Bronchial epithelial cell (primary cell): Measurements from ENCODE around the gene FADS2. TPM values are rescaled to one million over a fixed set of nuclear protein-coding genes. Genes with fewer than 3 reads are reported as not detected.

Source experiments
- DNase-seq: peaks from one replicate; pipeline ENCODE4 v3.0.0-alpha.2; 2010; ENCODE audit warnings: low read depth
- FAIRE-seq: peaks from 2 replicates; lab custom pipeline; 2011; peaks lifted over from hg19 to GRCh38; lab: Jason Lieb, UNC
- H3K27me3 ChIP-seq: 2 replicates; pipeline ENCODE4 v1.5.1; 2011; ENCODE audit warnings: low read length; ENCODE audit not compliant: control insufficient read depth, insufficient read depth
- H3K36me3 ChIP-seq: 2 replicates; pipeline ENCODE4 v1.5.1; 2011; ENCODE audit warnings: low read length; ENCODE audit not compliant: control insufficient read depth, insufficient read depth
- H3K4me3 ChIP-seq: 2 replicates; pipeline ENCODE4 v1.5.1; 2011; ENCODE audit warnings: mild to moderate bottlenecking, low read depth, low read length, control low read depth
- total RNA-seq: library from RNA; depleted of rRNA; stranded (reverse); fragments of >200 nt; gene quantifications from 2 replicates; pipeline ENCODE4 v1.2.1, GENCODE V29; 2014
- TF ChIP-seq, protein P1 (sequence below): IDR thresholded peaks from 2 replicates; pipeline ENCODE4 v1.5.1; 2011; ENCODE audit warnings: mild to moderate bottlenecking, moderate library complexity, low read length, control low read depth, inconsistent platforms; ENCODE audit not compliant: insufficient read depth, severe bottlenecking

The FADS2 gene
- total RNA-seq, 1 donor from 2014 or later, result 34.2 TPM

DNA sequence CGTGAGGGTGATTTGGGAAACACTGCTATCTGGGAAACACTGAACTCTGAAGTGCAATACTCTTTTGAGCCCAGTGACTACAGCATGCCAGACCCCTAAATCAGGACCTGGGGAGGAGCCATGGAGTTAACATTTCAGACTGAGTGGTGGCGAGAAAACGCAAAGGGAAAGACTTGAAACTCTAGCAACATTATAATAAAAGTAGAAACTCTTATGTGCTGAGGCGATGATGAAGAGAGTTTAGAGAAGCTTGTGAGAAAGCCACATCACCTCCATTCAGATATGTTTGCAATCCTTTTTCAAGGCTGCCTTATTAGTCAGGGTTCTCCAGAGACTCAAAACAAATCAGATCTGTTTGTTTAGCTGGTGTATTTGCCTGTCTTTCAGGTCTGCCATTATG is 33.5 kb upstream of the FADS2 start:
- H3K4me3 ChIP-seq, result no peak overlapping the region
- DNase-seq (no peak), FAIRE-seq (no peak)
- H3K36me3 ChIP-seq, result peaks cover 7% of the 10 kb centered on the region
- H3K27me3 ChIP-seq, result no peaks in the 10 kb centered on the region
- TF ChIP-seq, protein P1, sequence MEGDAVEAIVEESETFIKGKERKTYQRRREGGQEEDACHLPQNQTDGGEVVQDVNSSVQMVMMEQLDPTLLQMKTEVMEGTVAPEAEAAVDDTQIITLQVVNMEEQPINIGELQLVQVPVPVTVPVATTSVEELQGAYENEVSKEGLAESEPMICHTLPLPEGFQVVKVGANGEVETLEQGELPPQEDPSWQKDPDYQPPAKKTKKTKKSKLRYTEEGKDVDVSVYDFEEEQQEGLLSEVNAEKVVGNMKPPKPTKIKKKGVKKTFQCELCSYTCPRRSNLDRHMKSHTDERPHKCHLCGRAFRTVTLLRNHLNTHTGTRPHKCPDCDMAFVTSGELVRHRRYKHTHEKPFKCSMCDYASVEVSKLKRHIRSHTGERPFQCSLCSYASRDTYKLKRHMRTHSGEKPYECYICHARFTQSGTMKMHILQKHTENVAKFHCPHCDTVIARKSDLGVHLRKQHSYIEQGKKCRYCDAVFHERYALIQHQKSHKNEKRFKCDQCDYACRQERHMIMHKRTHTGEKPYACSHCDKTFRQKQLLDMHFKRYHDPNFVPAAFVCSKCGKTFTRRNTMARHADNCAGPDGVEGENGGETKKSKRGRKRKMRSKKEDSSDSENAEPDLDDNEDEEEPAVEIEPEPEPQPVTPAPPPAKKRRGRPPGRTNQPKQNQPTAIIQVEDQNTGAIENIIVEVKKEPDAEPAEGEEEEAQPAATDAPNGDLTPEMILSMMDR, result no peak

DNA sequence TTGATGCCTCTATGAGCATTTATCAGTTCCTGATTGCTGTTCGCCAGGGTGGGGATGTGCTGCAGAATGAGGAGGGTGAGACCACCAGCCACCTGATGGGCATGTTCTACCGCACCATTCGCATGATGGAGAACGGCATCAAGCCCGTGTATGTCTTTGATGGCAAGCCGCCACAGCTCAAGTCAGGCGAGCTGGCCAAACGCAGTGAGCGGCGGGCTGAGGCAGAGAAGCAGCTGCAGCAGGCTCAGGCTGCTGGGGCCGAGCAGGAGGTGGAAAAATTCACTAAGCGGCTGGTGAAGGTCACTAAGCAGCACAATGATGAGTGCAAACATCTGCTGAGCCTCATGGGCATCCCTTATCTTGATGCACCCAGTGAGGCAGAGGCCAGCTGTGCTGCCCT is 32.6 kb upstream of the FADS2 start:
- Histone ChIP-seq H3K4me3 (no peak overlapping the region), H3K36me3 (no peaks in the 10 kb centered on the region), H3K27me3 (no peaks in the 10 kb centered on the region)
- DNase-seq (no peak), FAIRE-seq (no peak)
- TF ChIP-seq, protein P1, result no peak

DNA sequence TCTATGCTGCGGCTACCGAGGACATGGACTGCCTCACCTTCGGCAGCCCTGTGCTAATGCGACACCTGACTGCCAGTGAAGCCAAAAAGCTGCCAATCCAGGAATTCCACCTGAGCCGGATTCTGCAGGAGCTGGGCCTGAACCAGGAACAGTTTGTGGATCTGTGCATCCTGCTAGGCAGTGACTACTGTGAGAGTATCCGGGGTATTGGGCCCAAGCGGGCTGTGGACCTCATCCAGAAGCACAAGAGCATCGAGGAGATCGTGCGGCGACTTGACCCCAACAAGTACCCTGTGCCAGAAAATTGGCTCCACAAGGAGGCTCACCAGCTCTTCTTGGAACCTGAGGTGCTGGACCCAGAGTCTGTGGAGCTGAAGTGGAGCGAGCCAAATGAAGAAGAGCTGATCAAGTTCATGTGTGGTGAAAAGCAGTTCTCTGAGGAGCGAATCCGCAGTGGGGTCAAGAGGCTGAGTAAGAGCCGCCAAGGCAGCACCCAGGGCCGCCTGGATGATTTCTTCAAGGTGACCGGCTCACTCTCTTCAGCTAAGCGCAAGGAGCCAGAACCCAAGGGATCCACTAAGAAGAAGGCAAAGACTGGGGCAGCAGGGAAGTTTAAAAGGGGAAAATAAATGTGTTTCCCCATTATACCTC is 32.1 kb upstream of the FADS2 start:
- FAIRE-seq, result no peak
- TF ChIP-seq, protein P1, result no peak
- no peaks in the 10 kb centered on the region for H3K27me3 ChIP-seq
- H3K4me3 ChIP-seq, result no peak overlapping the region
- no peak for DNase-seq
- no peaks in the 10 kb centered on the region for H3K36me3 ChIP-seq

DNA sequence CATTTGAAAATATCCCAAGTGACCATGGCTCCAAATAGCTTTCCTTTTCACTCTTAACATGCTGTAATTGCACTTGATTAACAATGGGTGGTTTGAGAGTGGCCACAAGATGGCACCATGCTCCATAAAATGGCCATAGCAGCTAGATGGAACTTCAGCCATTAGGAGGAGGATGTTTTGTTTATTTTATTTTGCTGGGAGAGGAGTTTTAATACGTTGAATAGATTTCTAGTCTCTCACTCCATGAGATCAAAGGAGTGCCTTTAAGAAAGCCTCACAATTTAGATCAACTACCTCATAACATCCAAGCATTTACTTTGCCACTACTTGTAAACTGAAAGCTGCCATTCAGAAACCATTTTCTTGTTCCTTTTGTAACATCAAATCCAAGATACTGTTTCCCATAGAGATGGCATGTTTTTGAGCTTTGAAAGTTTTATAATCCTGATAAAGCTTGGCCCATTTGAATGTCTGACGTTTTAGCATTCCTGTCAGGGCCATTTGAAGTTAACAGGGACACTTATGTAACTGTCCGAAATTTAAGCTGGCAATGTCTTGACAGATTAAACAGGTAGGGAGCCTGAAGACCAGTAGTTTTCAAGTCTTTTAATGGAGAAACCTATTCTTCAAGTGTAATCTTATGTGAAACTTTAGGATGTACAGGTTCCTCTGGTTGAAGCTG is 30.7 kb upstream of the FADS2 start:
- no peak for FAIRE-seq
- TF ChIP-seq, protein P1, result peak; percentile 63
- DNase-seq, result peak; percentile 75
- no peaks in the 10 kb centered on the region for H3K27me3 ChIP-seq
- H3K4me3 ChIP-seq, result no peak overlapping the region
- H3K36me3 ChIP-seq, result peaks cover 2% of the 10 kb centered on the region

DNA sequence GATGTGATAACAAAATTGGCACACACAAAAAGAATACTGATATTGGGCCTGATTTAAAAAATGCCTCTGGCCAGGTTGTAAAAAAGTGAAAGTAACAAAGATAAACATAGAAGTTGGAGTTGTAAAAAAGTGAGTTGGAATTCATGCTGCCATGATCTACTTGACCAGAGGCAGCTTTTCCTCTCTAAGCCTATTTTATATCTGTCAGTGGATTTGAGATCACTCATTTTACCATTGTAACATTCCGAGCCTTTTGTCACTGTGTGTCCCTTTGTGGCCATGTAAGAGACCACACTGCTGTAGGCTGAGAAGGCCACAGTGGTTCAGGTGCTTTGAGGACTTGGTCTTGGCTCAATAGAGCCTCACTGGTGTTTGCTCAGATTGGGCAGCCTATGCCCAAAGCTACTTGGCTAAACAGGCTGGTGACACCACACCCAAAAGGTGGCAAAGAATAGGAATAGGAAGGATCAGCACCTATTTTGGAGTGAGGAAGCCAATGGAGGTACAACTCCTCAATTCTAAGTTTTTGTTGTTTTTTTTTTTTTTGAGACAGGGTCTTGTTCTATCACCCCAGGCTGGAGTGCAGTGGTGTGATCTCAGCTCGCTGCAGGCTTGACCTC is 28.3 kb upstream of the FADS2 start:
- no peak overlapping the region for H3K4me3 ChIP-seq
- DNase-seq, result no peak
- no peaks in the 10 kb centered on the region for H3K27me3 ChIP-seq
- H3K36me3 ChIP-seq, result peaks cover 14% of the 10 kb centered on the region
- TF ChIP-seq, protein P1, result no peak
- no peak for FAIRE-seq
